Measurements from ENCODE around the gene RHBDF2. TPM values are rescaled to one million over a fixed set of nuclear protein-coding genes. Genes with fewer than 3 reads are reported as not detected.

Gene RHBDF2
- polyA plus RNA-seq, 4 donors, result 4.8 to 9.2 (median 7.7) TPM

DNA sequence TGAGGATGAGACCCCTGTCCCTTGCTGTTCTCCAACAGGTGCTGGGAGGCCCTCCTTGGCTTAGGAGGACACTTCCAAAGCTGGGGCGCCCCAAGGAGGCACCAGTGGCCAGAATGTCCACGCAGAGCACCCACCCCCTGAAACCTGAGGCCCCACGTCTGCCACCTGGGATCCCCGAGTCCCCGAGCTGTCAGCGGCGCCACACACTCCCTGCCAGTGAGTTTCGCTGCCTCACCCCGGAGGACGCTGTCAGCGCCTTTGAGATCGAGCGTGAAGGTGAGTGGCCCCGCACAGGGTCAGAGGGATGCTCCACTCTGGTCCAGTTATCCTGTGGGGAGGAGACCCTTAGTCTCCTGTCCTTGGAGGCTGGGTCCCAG is 32.6 kb downstream of the RHBDF2 start:
- DNase-seq (ENCODE audit: low read depth in 4 of 4, low spot score in 2 of 4), result no peak

DNA sequence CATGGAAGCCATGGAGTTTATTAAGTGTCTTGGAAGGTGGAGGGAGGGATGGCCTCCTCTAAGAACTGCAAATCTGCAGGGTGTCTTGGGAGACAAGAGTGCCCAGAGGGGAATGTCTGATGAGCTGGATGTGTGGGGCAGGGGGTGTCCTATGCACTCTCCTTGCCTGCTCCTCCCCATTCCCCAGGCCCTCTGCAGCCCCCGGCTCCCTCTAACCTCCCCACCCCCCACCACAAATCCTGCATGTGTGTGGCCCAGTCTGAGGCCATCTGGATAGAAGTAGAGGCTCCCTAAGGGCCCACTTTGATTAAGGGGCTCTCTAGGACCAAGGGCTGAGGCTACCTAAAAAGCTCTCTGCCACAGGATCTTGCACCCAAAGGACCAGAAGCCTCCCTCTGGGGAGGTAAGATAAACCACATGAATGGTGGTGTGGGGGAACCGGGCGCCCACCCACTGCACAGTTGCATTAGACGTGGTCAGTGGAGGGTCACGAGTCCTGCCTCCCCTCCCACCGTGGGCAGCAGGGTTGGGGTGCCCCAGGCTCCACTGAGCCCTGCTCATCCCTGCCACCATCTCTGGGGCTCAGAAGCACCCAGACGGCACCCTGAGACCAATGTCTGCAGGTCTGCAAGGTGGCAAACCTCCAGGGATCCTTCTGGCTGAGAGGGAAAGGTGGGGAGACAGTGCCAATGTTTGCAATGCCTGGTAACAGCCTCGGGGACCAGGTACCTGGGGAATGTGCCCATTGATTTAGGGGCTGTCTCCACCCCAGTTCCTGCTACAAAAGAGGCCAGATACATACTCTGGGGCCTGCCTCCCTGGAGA is 33.2 kb downstream of the RHBDF2 start:
- DNase-seq (ENCODE audit: low read depth in 4 of 4, low spot score in 2 of 4), result no peak

DNA sequence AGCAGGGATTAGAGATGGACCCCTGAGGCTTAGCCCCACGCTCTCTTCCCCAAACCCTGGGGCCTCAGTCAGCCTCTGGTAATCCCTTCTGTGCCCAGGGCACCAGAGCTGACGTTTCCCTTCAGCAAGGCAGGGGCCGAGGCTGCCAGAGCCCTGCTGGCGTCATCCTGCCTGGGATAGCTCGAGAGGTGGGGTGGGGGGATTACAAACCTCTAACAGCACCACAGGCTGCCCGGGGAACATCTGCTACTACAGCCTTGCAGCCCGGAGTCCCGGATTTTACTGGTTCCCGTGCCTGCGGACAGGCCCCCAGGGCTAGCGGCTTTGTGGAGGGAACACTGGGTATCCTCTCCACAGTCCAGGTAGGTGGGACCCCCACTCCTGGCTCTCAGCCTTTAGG is 33.9 kb downstream of the RHBDF2 start, which contains the start of gene AANAT:
Gene AANAT, plus strand, starts transcription at position 238 of the 400 bp plus-strand sequence. CDS start 1,144 bp downstream, outside the sequence.
- DNase-seq (ENCODE audit: low read depth in 4 of 4, low spot score in 2 of 4), result no peak

DNA sequence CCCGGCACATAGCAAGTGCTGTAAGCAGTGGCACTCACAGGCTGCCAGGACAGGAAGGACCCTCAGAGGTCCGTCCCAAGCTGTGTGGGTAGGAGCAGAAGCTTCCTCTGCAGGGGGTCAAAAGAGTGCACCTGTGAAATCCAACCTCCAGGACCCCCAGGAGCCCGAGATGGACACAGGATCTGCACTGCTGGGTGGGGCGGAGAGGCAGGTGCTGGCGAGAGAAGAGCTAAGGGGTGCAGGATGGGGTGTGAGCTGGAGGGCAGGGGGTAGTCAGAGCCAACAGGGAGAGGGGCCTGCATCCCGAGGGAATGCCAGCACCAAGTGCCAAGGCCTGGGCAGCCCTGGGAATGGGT is 34.5 kb downstream of the RHBDF2 start:
- DNase-seq (ENCODE audit: low read depth in 4 of 4, low spot score in 2 of 4), result no peak

DNA sequence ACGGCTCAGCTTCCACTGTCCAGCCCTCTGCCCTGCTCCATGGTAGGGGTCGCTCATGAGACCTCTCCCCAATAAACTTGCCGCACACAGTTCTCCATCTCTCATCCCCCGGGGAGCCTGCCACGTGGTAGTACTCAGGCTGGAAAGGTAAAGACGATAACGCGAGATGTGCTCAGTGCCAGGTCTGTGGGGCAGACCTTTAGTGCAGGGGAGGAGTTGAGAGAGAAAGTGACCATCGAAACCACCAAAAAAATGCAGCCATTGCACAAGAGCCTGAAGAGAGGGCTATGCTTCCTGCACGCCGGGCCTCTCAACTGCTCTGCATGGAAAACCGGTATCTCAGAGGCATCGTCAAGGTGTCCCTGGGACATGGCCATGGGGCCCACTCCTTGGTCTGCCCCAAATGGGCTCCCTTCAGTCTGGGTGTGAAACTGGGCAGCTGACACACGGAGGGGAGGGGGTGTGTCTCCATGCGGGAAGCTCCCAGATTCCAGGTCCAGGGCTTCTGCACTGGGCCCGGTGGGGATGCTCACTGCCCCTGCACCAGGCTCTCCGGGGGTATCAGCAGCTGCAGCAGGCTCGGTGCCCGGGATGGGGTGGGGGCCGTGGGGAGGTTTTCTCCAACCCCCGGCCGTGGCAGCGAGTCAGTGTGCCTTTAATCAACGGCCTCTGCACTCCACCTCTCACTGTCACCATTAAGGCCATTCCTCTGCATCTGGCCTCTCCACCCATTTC is 38.5 kb downstream of the RHBDF2 start:
- no peak for DNase-seq (ENCODE audit: low read depth in 4 of 4, low spot score in 2 of 4)

DNA sequence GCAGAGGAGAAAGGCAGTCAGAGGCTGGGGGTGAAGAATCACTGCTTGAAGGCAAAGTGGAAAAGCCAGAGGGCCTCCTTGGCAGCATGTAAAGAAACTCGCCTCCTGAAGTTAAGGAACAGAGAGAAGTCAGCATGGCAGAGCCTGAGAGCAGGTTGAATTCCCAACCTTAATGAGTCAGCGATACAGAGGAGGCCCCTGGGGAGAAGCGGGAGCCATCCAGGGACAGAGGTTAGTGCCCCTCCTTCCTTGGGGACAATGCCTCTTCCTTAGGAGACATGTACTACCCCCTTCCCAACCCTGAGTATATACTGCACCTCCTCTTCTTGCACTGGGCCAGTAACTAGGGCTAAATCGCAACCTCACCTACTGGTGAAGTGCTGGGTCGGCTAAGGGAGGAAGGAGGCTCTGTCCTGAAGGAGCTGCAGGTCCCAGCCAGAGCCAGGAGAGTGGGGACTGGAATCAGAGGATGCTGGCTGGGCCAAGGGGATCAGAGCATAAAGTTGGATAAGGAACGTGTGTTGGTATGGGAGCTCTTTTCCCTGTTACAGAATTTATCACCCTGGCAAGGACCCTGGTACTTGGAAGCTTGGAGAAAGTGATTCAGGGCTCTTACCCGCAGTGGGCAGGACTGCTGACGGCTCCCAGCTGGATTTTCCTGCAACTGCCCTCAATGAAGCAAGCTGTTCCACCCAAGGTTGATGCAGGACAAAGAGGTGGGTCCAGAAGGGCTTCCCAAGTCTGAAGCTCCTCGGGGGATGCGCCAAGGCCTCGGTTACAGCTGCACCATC is 39.3 kb downstream of the RHBDF2 start:
- DNase-seq (ENCODE audit: low read depth in 4 of 4, low spot score in 2 of 4), result no peak

DNA sequence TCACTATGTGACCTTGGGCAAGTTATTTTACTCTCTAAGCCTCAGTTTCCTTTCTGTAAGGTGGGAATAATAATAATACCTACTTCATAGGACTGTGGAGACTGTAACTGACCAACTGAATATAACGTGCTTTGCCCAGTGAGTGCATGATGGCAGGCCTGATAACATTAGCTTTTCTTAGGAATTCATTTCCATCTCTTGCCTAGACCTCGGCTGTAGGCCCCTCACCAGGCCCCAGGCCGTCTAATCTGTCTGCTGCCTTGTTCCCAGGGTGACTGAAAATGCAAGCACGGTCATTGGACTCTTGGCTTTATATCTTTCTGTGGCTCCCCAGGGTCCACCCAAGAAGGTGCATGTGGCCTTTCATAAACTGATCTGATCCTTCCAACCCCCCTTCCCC is 41.5 kb downstream of the RHBDF2 start:
- no peak for DNase-seq (ENCODE audit: low read depth in 4 of 4, low spot score in 2 of 4)

DNA sequence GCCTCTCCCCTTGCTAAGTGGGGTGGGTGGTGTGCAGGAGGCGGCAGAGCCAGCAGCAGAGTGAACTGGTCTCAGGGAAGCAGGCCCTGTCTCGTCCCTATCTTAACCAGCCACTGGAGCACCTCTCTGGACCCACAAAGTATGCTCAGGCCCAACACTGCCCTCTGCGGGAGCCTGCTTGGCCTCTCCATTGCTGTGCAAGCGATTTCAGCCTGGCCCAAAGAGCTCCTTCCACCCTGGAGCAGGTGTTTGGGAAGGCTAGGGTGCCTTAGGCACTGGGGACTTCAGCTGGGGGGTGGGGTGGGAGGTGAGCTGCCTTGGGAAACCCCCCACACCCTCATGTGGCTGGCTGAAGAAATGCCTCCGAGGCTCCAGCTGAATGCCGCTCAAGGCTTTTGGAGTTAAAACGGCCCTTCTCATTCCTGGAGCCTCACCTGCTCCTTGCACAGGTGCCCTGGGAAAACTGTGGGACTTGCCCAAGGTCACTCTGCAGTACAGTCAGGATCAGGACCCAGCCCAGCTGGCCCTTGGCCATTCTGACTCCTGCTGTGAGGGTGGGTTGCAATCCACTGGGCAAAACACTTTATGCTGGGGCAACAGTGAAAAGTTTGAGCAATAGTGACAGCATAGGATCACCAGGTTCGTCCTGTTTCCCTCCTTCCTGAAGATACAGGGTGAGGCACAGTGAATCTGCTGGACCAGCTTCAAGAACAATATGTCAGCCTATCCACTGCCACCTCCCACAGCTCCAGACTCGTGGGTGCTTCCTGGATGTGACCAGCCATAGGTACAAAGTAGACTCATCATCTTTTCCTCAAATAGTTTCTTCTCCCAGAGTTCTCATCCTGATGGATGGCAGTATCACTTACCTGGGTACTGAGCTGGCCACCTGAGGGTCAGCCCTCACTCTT is 42.4 kb downstream of the RHBDF2 start:
- no peak for DNase-seq (ENCODE audit: low read depth in 4 of 4, low spot score in 2 of 4)

DNA sequence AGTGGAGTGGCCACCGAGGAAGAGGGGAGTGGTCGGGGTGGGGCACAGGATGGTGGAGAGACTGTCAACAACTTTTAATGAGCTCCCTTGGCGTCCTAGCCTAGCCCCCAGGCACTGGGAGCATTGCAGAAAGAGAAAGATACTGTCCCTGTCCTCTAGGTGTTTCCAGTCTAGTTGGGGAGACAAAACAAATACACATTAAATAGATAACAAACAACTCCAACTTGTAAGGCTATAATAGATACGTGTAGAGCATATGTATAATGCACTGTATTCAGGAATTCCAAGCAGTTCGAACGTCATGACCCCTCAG is 47.8 kb downstream of the RHBDF2 start:
- DNase-seq (ENCODE audit: low read depth in 4 of 4, low spot score in 2 of 4), result no peak

DNA sequence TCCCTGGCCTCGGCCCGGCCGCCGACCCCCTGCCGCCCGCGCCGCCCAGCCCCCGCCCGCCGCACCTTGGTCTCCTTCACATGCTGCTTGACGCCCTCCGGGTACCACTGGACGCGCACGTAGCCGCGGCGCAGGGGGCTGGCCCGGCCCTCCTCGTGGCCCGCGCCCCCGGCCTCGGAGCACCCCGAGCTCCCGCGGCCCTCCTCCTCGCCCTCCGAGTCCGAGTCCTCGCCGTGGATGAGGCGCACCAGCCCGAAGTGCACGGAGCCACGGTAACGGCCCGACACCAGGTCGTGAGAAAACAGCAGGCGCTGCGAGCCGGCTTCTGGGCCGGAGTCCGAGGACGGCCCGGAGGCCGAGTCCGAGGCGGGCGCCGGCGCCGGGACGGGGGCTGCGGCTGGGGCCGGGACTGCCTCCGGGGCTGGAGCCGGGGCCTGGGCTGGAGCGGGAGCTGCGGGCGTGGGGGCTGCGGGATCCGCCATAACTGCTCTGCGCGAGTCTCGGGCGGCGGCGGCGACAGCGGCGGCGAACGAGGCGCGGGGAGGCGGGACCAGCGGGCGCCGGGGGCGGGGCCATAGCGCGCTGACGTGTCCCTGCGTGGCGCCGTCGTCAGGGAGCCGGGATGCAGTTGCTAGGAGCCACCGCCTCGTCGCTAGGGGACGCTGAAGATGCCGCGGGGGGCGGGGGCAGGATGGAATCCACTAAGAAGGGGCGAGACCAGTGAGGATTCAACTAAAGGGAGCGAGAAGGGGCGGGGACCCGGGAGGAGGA is 48.4 kb downstream of the RHBDF2 start, which contains the start of gene UBE2O:
Gene UBE2O, minus strand, starts transcription at position 493 of the 771 bp plus-strand sequence. Its CDS starts 11 bp downstream, at position 482.
- DNase-seq (ENCODE audit: low read depth in 4 of 4, low spot score in 2 of 4), result peak in 3 of 4 donors; percentile 50 to 63 (median 53)

DNA sequence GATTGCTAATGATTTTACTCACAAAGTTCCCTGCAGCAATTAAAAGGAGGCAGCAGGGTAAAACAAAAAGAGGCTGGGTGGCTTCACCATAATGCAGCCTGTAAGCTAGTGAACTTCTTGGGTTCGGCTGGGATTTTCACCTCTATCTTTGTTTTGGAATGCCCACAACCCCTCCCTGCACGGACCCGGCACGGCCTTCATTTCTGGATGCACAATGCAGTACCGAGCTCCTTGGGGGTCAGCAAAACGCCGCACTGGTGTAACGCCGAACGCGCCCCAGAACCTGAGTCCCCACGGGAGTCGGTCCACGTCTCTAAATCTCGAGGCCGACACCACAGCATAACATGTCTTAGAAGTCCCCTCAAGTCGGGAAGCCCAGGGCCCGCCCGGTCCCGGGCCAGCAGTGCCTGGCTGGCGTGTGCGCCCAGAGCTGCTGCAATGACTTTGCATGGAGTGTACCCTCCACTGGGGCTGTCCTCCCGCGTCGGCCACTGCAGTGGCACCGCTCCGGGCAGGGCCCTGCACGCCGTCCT is 49.0 kb downstream of the RHBDF2 start:
- no peak for DNase-seq (ENCODE audit: low read depth in 4 of 4, low spot score in 2 of 4)

DNA sequence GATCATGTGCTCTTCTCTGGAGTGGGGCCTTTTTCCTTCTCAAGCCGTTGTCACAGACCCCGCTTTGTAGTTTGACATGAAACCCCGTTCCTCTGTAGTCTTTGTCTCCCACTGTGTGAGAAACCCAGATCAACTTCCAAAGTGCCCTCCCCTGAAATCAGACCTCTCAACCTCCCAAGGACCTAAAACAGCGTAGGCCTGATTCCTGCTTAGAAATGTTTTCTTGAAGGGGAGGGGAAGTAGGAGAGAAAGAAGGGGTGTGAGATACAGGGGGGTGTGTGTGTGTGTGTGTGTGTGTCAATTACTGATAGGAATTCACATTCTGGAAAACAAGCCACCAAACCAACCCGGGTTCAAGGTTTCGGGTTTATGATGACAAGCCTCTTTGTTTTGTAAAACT is 49.7 kb downstream of the RHBDF2 start:
- DNase-seq (ENCODE audit: low read depth in 4 of 4, low spot score in 2 of 4), result no peak

DNA sequence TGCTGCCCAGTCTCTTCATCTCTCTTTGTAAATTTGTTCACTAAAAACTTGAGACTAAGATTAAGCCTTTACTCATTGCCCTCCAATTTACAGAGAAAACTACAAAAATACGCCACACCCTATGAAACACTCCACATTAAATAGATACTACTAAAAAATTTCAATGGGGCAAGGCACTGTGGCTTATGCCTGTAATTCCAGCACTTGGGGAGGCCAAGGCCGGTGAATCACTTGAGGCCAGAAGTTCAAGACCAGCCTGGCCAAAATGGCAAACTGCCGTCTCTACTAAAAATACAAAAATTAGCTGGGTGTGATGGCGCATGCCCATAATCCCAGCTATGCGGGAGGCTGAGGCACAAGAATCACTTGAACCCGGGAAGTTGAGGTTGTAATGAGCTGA is 52.1 kb downstream of the RHBDF2 start:
- DNase-seq (ENCODE audit: low read depth in 4 of 4, low spot score in 2 of 4), result no peak

DNA sequence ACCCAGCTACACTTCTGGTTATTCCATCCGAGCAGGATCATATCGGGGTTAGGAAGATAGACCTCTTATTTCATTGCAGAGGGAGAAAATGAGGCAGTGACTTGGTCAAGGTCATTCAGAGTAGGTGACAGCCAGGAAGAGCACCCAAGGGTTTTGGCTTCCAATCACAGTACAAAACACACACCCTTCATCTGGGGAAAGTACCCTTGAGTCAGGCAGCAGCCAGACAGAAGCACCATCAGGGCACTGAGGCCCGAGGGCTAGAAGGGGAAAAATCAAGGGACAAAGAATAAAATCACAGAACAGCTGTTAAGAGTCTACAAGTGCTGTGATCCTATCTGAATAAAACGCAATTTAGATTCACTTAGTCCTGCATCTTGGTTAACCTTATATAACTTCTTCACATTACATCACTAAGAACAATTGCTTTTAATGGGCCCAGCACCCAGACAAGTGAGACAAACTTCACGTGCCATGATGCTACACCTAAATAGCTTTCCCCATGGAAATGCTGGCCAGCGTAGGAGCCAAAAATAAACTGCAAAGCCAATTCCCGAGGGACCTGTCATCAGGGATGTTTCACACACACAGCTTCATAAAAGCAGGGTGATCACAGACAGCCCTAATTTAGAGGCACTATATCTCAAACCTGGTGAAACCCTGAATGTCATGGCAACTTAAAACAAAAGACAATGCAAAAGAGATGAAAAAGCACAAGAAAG is 53.1 kb downstream of the RHBDF2 start:
- DNase-seq (ENCODE audit: low read depth in 4 of 4, low spot score in 2 of 4), result no peak

DNA sequence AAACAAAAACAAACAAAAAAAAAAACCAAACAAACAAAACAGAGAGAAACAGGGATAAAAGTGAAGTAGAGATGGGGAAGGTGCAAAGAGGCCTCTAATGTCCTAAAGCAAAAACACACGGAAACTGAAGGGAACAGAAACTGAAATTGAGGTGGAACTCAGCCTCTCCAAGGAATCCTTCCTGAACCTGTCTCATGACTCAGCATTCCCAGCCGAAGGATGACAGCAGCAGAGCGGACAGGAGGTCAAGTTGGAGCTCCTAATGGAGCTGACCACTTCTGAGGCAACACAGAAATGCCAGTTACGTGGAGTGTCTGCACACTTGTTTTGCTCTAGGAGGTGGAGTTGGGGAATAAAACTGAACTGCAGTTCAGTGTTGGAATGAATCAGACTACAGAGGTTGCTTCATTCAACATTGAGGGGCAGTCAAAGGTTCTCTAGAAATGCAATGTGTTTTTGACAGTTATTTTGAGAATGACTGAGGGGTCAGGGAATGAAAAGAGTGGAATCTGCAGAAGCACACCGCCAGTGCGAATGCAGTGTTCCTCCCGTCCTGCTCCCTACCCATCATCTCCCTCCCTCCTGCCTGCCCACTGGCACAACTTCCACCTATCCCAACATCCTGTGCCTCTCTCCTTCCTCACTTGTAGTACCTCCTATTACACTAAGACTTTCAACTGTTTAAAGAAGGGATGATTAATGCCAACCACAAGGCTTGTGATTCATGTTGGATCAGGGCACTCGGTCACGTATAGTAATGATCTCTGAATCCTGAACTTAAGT is 54.6 kb downstream of the RHBDF2 start:
- DNase-seq (ENCODE audit: low read depth in 4 of 4, low spot score in 2 of 4), result no peak

DNA sequence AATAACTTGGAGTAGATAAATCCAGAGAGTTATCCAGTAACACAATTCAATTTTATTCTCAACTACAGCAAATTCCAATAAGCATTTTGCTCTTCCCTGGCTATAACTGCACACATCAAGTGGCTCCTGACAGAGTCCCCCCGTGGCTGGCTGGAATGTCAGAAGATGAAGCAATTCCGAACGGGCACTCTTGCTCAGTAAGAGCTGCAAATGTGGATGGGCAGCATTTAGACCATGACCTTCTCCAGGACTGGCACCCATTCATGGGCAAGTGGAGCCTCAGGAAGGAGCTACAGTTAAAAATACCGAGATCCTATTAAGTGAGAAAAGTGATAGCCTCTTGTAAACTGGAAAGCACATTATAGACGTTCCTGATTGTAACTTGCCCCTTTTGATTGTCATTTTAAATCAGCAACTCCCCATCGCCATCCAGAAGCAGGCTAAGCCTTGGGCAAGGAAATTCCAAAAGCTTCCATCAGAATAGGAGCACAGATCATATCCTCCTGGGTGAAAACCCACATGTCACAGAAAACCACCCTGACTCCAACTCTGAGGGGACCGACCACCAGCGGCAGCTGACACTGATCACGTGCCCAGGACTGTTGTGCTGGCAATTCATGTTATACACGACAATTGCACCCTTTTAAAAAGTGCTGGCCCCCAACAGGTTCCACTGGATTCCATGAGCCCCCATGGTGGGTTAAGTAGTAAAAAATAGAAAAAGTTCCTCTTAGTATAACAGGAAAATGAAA is 55.4 kb downstream of the RHBDF2 start:
- no peak for DNase-seq (ENCODE audit: low read depth in 4 of 4, low spot score in 2 of 4)

All from left renal cortex interstitium (tissue), 4 donors.